ENCODE measurements around the gene UBR1.
"Not testable (repeated sequence)": the region's sequence is repeated elsewhere in the genome, so short reads cannot be mapped to it uniquely, and the experiment has no call there.

The UBR1 gene

GRCh38 chr15:42954291-42954690, 151.5 kb downstream of the UBR1 start:
- no peak for DNase-seq

GRCh38 chr15:42948898-42949297, 156.9 kb downstream of the UBR1 start:
- DNase-seq = not testable (repeated sequence)

DNA sequence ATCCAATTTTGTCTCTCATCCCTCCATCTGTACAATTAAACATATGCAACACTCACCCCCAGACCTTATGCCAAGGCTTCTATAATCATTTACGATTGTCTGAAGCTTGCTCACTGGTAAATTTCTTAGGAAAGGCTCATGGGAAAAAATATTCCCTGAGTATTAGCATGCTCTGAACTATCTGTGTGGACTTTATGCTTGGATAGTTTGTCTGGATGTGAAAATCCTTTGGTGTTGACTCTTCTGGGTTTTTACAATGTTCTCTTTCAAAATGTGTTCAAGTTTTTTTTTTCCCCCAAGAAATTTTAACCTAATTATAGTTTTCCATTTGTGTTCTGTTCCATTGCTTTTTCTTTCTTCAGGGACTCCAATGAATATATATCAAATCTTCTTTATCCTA, 165.3 kb downstream of the UBR1 start:
- no peak for DNase-seq

- no peak for DNase-seq
Measured at GRCh38 chr15:42939841-42940240, 166.0 kb downstream of the UBR1 start.

- DNase-seq = no peak
Measured at GRCh38 chr15:42937143-42937542, 168.7 kb downstream of the UBR1 start.

DNA sequence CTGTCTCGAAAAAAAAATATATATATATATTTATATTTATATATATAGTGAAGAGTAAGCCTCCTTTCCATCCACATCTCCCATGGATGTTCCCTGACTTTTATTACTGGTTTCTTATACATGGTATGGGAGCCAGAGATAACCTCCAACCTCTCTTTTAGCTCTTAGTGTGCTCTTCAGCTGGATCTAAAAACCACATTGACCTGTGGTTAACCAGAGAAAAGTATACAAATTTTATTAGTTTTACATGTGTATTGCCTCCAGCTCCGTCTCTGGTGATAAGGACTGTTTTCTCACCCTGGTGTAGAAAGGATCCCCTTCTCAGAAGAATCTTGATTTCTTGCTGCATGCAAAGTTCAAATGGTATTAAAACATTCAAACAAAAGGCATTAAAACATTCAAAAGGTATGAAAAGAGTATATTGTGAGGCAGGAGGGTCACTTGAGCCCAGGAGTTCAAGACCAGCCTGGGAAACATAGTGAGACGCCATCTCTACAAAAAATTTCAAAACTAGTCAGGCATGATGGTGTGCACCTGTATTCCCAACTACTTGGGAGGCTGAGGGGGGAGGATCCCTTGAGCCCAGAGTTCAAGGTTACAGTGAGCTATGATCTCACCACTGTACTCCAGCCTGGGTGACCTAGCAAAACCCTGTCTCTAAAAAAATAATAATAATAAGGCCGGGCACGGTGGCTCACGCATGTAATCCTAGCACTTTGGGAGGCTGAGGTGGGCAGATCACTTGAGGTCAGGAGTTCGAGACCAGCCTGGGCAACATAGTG, 171.8 kb downstream of the UBR1 start:
- DNase-seq = no peak

DNA sequence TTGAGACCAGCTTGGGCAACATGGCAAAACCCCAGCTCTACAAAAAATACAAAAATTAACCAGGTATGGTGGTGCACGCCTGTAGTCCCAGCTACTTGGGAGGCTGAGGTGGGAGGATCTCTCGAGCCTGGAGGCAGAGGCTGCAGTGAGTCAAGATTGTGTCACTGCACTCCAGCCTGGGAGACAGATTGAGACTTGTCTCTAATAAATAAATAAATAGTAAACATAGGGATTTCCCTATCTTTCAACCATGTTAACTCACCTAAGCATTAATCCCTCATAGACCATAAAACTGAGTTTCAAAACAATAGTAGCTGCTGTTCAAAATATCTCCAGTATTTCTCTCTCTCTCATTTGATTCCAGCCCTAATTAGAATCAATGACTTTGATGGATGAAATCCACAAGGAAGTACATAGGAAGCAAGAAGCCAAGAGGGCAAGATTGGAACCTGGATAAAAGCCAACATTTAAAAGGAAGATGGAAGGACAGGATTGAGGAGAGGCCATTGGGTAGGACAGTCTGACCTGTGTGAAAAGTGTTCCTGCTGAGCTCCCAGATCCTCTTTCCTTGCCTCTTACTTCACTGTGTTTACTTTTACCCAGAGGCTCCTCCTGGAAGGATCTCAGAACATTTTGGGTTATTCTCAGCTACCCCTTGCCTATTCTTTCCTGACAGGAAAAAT, 172.9 kb downstream of the UBR1 start:
- DNase-seq = no peak

DNA sequence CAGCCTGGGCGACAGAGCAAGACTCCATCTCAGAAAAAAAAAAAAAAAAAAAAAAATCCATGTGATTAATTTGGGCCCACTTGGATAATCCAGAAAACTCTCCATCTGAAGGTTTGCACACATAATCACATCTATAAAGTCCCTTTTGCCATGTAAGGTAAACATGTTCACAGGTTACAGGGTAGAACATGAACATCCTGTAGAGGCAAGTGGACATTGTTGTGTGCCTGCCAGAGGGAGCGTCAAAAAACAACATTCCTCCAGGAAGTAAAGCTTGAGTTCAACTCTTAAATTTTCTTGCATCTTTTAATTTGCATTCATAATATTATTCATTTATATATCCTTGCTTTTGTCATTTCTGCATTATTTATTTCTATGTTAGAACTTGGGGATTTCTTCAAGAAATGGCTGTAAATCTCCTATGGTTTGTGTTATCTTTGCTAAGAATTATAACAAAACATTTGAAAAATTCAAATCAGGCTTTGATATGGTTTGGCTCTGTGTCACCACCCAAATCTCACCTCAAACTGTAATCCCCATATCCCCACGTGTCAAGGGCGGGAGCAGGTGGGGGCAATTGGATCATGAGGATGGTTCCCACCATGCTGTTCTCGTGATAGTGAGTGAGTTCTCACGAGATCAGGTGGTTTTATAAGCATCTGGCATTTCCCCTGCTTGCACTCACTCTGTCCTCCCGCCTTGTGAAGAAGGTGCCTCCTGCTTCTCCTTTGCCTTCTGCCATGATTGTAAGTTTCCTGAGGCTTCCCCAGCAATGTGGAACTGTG, 173.9 kb downstream of the UBR1 start:
- DNase-seq = no peak

GRCh38 chr15:42929306-42929848, 176.5 kb downstream of the UBR1 start:
- no peak for DNase-seq

DNA sequence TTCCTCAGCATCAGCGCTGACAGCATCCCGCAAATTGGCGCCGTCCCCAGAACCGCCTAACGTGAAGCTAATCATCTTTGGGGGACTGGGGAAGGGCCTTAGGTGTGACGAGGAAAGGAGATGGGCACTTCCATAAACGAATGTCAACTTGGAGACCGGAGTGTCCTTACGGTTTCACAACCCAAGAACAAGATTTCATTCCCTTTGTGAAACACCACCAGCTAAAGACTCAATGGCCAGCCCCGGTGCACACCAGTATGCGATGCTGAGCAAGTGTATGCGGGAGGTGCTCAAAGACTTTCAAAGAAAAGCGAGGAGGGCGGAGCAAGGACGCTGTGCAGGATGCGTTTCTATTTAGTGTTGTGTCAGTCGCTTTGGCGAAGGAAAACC, 184.5 kb downstream of the UBR1 start:
- DNase-seq = peak; percentile 14 to 47

- DNase-seq = peak; percentile 99
Measured at GRCh38 chr15:42920519-42921341, 185.1 kb downstream of the UBR1 start, which contains the start of gene TTBK2. Gene TTBK2 (minus strand): TSS chr15:42920778. CDS start chr15:42878617, 42,161 bp downstream.

GRCh38 chr15:42919799-42920518, 185.9 kb downstream of the UBR1 start:
- DNase-seq = peak; percentile 22 to 46

- peak in 1 of 2 donors; percentile 5 for DNase-seq
Measured at GRCh38 chr15:42919308-42919707, 186.5 kb downstream of the UBR1 start.

DNA sequence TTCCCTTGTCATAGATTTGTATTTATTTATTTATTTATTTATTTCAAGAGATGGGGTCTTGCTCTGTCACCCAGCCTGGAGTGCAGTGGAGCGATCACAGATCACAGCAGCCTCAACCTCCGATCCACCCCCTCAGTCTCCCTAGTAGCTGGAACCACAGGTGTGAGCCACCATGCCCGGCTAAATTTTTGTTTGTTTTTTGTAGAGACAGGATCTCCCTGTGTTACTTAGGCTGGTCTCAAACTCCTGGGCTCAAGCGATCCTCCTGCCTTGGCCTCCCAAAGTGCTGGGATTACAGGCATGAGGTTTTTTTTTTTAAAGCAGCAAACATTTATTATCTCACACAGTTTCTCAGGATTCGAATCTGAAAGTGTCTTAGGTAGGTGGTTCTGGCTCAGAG, 187.8 kb downstream of the UBR1 start:
- DNase-seq = no peak

DNA sequence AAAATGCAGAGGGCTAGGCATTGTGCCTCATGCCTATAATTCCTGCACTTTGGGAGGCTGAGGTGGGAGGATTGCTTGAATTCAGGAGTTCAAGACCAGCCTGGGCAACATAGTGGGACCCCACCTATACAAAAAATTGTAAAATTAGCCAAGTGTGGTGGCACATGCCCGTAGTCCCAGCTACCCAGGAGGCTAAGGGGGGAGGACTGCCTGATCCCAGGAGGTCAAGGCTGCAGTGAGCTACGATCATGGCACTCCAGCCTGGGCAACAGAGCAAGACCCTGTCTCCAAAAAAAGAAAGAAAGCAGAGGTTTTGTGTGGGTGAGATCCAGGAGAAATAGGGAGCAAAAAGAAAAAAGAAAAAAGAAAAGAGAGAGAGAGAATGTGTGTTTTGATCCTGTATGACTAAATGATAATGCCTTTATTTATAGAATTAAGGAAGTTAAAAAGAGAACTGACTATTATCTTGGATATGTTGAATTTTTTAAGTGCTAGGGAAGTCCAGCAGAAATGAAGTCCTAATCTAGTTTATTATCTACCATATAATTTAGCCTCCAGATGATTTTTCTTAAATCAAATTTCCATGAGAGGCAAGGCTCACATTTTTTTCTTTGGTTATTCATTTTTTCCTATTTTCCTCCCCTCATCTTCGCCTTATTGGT, 190.1 kb downstream of the UBR1 start:
- DNase-seq = no peak

DNA sequence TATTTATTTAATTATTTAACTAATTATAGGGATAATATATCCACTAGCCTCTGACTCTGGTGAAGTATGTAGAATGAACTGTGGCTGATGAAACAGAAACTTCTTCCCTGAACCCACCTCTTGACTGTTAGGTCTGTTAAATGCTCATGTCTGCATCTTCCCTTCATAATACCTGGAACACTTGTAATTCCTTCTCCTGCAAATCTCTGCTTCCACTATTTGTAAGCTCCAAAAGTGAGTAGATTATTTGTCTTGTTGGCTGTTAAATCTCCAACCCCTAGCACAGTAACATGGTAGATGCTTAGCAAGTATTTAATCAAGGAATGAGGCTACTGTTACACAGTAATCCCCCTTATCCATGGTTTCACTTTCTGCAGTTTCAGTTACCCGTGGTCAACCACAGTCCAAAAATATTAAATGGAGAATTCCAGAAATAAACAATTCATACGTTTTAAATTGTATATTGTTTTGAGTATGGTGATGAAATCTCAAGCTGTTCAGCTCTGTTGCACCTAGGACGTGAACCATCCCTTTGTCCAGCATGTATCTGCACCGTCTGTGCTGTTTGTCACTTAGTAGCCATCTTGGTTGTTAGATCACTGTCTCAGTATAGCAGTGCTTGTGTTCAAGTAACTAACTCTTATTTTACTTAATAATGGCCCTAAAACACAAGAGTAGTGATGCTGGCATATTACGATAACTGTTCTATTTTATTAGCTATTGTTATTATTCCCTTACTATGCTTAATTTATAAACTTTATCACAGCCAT, 190.9 kb downstream of the UBR1 start:
- no peak for DNase-seq

DNA sequence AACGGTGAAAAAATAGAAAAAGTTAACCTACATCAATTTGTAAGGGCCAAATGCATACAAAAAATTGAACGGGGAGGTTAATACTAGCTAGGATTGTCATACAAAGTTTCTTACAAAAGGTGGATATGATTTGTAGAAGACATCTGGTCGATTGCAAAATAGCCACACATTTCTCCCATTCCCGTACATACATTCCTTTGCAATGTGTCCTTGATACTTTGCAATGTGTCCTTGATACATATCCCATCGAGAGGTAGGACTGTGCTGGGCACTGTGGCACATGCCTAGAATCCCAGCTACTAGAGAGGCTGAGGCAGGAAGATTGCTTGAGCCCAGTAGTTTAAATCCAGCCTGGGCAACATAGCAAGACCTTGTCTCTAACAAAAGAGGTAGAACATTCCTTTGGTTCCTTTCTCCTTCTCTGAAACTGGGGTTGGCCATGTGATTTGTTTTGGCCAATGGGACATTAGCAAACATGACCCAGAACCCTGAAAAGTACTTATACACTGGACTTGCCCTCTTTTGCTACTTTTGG, 194.7 kb downstream of the UBR1 start:
- DNase-seq = no peak

DNA sequence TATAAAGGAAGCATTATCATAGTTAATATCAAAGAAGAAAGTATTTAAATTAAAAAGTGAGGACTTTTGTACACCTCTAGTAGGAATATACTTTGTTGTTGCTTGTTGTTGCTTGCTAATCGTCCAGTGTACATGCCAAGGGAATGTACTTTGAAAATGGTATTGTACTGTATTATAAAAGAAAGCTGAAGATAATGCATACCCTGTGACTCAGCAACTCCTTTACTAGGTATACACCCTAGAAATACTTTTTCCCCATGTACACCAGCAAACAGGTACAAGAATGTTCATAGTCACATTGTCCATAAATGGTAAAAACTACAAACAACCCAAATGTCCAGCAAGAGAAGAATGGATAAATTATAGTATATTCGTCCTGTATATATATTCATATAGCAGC, 197.3 kb downstream of the UBR1 start:
- DNase-seq = no peak

DNA sequence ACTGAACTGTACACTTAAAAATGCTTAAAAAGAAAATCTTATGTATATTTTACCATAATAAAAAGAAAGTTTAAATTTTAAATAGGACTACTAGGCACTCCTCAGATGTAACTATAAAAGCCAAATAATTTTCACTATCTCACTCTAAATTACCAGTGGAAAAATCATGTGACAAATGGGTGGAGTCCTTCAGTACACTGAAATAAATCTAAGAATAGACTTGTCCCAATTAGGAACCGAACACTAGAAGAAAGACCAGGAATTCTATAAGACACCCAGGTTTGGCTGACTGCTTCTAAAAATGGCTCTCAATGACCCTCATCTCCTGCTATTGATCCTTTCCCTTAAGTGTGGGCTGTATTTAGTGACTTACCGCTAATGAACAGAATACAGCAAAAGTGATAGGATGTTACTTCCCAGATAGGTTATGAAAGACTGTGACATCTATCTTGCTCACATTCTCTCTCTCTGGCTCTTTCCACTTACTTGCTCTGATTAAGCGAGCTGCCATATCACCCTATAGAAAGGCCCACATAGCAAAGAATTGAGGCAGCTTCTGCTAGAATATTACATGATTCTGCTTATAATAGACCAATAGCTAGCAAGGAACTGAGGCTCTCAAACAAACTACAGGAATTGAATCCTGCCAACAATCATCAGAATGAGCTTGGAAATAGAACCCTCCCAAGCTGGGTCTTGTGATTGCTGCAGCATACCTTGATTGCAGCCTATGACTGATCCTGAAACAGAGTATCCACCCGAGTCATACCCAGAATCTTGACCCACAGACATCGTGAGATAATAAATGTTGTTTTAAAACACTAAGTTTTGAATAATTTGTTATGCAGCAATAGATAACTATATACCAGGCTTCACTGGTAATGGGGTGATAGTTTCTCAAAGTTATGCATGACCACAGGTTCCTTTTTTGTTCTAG, 202.2 kb downstream of the UBR1 start:
- no peak for DNase-seq

Measured in CD4-positive, alpha-beta T cell treated with Interleukin-4 for 1 hour (primary cell).